B cell (primary cell): ENCODE results near the gene RPL35. TPM values are rescaled to one million over a fixed set of nuclear protein-coding genes. Genes with fewer than 3 reads are reported as not detected.

Experiments
- ATAC-seq: fragments of 200-7000 bp; cut with Tn5 transposase; one replicate; pipeline ENCODE4 v1.10.0; 2021; ENCODE audit warnings: low read depth, mild to moderate bottlenecking, moderate number of reproducible peaks, moderate library complexity
- CTCF ChIA-PET: fragments of 350-600 bp; sonication (Branson Sonifier 250); formaldehyde crosslinking; loops from one replicate; lab custom pipeline; 2021; ENCODE audit warnings: antibody characterized with exemption, inconsistent platforms; lab: Charles Lee
- POLR2A ChIA-PET: fragments of 350-600 bp; sonication (Branson Sonifier 250); formaldehyde crosslinking; loops from one replicate; lab custom pipeline; 2021; ENCODE audit warnings: antibody characterized with exemption; lab: Charles Lee
- DNase-seq: peaks from one replicate; pipeline ENCODE4 v3.0.0; 2013
- H2AFZ ChIP-seq: 2 replicates; pipeline ENCODE4 v1.6.1; 2012; ENCODE audit warnings: mild to moderate bottlenecking, low read depth, low read length; ENCODE audit not compliant: insufficient read depth, poor library complexity, severe bottlenecking
- H3K27ac ChIP-seq, 2 donors: 1 replicate in 1 of 2; 2 replicates in 1 of 2; pipeline ENCODE4 v1.5.1; 2012 to 2013; ENCODE audit warnings: low read length in 2 of 2, mild to moderate bottlenecking in 2 of 2, moderate library complexity in 1 of 2
- H3K27me3 ChIP-seq, 4 experiments: fragments of 200-600 bp in 1 of 4; sonication (generic) in 1 of 4; replicated peaks in 1 of 4; 1 replicate in 2 of 4; 2 replicates in 2 of 4; pipeline versions ENCODE4 v1.6.1 to v1.7.0; 2013 to 2016; ENCODE audit warnings: low read length in 3 of 4, mild to moderate bottlenecking in 2 of 4, mixed read lengths in 1 of 4, moderate library complexity in 1 of 4; ENCODE audit not compliant: insufficient read depth in 4 of 4, control insufficient read depth in 3 of 4; ENCODE audit errors: control extremely low read depth in 1 of 4
- H3K36me3 ChIP-seq, 2 experiments: replicated peaks in 1 of 2; 1 replicate in 1 of 2; 2 replicates in 1 of 2; pipeline versions ENCODE4 v1.6.1 to v1.7.1; 2013; ENCODE audit warnings: low read length in 1 of 2; ENCODE audit not compliant: insufficient read depth in 2 of 2, control insufficient read depth in 1 of 2; ENCODE audit errors: control extremely low read depth in 1 of 2, extremely low read depth in 1 of 2
- H3K4me1 ChIP-seq, 2 donors: fragments of 200-600 bp in 1 of 2; sonication (generic) in 1 of 2; 1 replicate in 1 of 2; 2 replicates in 1 of 2; pipeline versions ENCODE4 v1.5.1 to v1.6.1; 2013 to 2017; ENCODE audit warnings: low read length in 2 of 2; ENCODE audit not compliant: control insufficient read depth in 2 of 2, insufficient read depth in 2 of 2
- H3K4me2 ChIP-seq: replicated peaks from 2 replicates; pipeline ENCODE3; 2012; ENCODE audit warnings: mild to moderate bottlenecking, low read depth, low read length; ENCODE audit not compliant: poor library complexity, severe bottlenecking
- H3K4me3 ChIP-seq, 5 experiments: fragments of 200-600 bp in 1 of 5; sonication (generic) in 1 of 5; 1 replicate in 3 of 5; 2 replicates in 2 of 5; pipeline versions ENCODE4 v1.5.1 to v1.7.0; 2011 to 2016; ENCODE audit warnings: low read length in 4 of 5, mild to moderate bottlenecking in 4 of 5, low read depth in 2 of 5, control low read depth in 1 of 5, moderate library complexity in 1 of 5; ENCODE audit not compliant: insufficient read depth in 1 of 5; ENCODE audit errors: control extremely low read depth in 1 of 5, extremely low read depth in 1 of 5
- H3K79me2 ChIP-seq: fragments of 200-600 bp; sonication (generic); one replicate; pipeline ENCODE4 v1.6.0; 2016; ENCODE audit warnings: low read length; ENCODE audit not compliant: control insufficient read depth, insufficient read depth
- H3K9ac ChIP-seq: fragments of 200-600 bp; sonication (generic); 2 replicates; pipeline ENCODE4 v1.6.1; 2017; ENCODE audit warnings: mild to moderate bottlenecking, low read length, moderate library complexity
- H3K9me3 ChIP-seq, 3 donors: one replicate each; pipeline versions ENCODE4 v1.6.1 to v1.7.1; 2013; ENCODE audit warnings: low read length in 2 of 3; ENCODE audit not compliant: control insufficient read depth in 2 of 3, insufficient read depth in 1 of 3; ENCODE audit errors: control extremely low read depth in 1 of 3
- H4K20me1 ChIP-seq: 2 replicates; pipeline ENCODE4 v1.6.0; 2012; ENCODE audit warnings: mild to moderate bottlenecking, low read length; ENCODE audit not compliant: insufficient read depth, control insufficient read depth, poor library complexity, severe bottlenecking
- H3K27ac Mint-ChIP-seq: one replicate; pipeline ENCODE4 v1.8.0; 2021; ENCODE audit warnings: mixed read lengths
- H3K27me3 Mint-ChIP-seq: one replicate; pipeline ENCODE4 v1.8.0; 2021; ENCODE audit warnings: mixed read lengths
- H3K4me1 Mint-ChIP-seq: one replicate; pipeline ENCODE4 v1.8.0; 2021; ENCODE audit warnings: mixed read lengths
- H3K4me3 Mint-ChIP-seq: one replicate; pipeline ENCODE4 v1.8.0; 2021; ENCODE audit warnings: mixed read lengths
- H3K9me3 Mint-ChIP-seq: one replicate; pipeline ENCODE4 v1.8.0; 2022; ENCODE audit warnings: mixed read lengths; ENCODE audit not compliant: insufficient read depth
- CTCF ChIP-seq: fragments of 200-600 bp; IDR thresholded peaks from one replicate; pipeline ENCODE4 v1.8.0; 2022; ENCODE audit warnings: antibody characterized with exemption, mild to moderate bottlenecking
- EZH2 ChIP-seq: IDR thresholded peaks from 2 replicates; pipeline ENCODE4 v1.6.1; 2012; ENCODE audit warnings: borderline replicate concordance, low read depth, mild to moderate bottlenecking, moderate library complexity, low read length; ENCODE audit not compliant: insufficient read depth, poor library complexity, severe bottlenecking
- WGBS: methylation state at CpG from one replicate; pipeline ENCODE4 v1.1.5; 2013; ENCODE audit warnings: missing lambda C conversion rate; ENCODE audit not compliant: insufficient coverage; 5-methylcytosine and 5-hydroxymethylcytosine counted together
- intact Hi-C: fragments of 100-400 bp; cut with micrococcal nuclease; formaldehyde crosslinking; loops from one replicate; pipeline ENCODE4 v1.10.0; 2022
- polyA plus RNA-seq: library from polyadenylated mRNA; depleted of rRNA; stranded (reverse); fragments of >200 nt; gene quantifications from 2 replicates; pipeline ENCODE4 v1.2.3, GENCODE V29; 2012
- total RNA-seq, 2 donors: library from RNA; stranded (reverse); fragments of 120-200 nt in 1 of 2; gene quantifications; 1 replicate in 1 of 2; 2 replicates in 1 of 2; pipeline versions ENCODE4 v1.2.3 to v1.2.4, GENCODE V29; 2013 to 2022

RPL35 gene
- total and polyA plus RNA-seq, 2 donors (not counting 1 experiment from before 2014, with no cell fraction given) = 1,609 to 3,858 TPM

GRCh38 chr9:124853605-124854143, 8.1 kb downstream of the RPL35 start:
- H3K9ac ChIP-seq = peak overlapping the region; percentile 58
- ChIA-PET POLR2A (interaction anchor here (0.5 to 1.9 kb wide), 5 partner anchors 8 to 310 kb away, joined by 3 to 5 read pairs (median 3); partner anchors contain the start of genes ARPC5L and RPL35), CTCF (interaction anchor here (0.6 to 9.8 kb wide), 23 partner anchors 10 to 1951 kb away, joined by 3 to 345 read pairs (median 5); partner anchors contain the start of genes ARPC5L, NR6A1, OLFML2A and RPL35)
- no peaks in the 10 kb centered on the region for H3K27me3 ChIP-seq
- 64% methylated on average over 11 of the region's 11 CpGs for WGBS
- peaks cover 11% of the 10 kb centered on the region for H4K20me1 ChIP-seq
- H3K4me3 Mint-ChIP-seq = peak overlapping the region; percentile 88
- H3K4me3 ChIP-seq = peak overlapping the region in 3 of 5 experiments; percentile 33 to 55 (median 43)
- intact Hi-C loops = loop anchor here (1.0 to 5.0 kb wide), 6 partner anchors 8 to 519 kb away; partner anchors contain the start of gene RPL35
- H3K4me1 Mint-ChIP-seq = peaks cover 8% of the 10 kb centered on the region
- H3K36me3 ChIP-seq = peaks cover 0 to 19% of the 10 kb centered on the region in 2 experiments
- DNase-seq (no peak), ATAC-seq (no peak)
- H3K79me2 ChIP-seq = no peaks in the 10 kb centered on the region
- H2AFZ ChIP-seq = peak overlapping the region; percentile 78
- TF ChIP-seq EZH2 (no peak), CTCF (no peak)
- H3K4me1 ChIP-seq = peaks cover 7 to 9% of the 10 kb centered on the region in 2 donors
- peak overlapping the region; percentile 85 for H3K4me2 ChIP-seq
- H3K9me3 Mint-ChIP-seq = no peaks in the 10 kb centered on the region
- peak overlapping the region; percentile 15 for H3K27ac Mint-ChIP-seq
- H3K27ac ChIP-seq = peak overlapping the region in 1 of 2 donors; percentile 74
- no peaks in the 10 kb centered on the region for H3K27me3 Mint-ChIP-seq
- no peaks in the 10 kb centered on the region for H3K9me3 ChIP-seq
